AG04450 (cell line): Measurements from ENCODE around the gene SLC37A1. TPM values are rescaled to one million over a fixed set of nuclear protein-coding genes. Genes with fewer than 3 reads are reported as not detected.

Experiments used
- CTCF ChIA-PET: fragments of 300-600, 350-600 bp; formaldehyde crosslinking; extraction: SDS; loops from one replicate; lab custom pipeline; 2022; ENCODE audit warnings: antibody characterized with exemption, inconsistent platforms; lab: Charles Lee
- POLR2A ChIA-PET: fragments of 350-600 bp; formaldehyde crosslinking; extraction: SDS; loops from one replicate; lab custom pipeline; 2021; ENCODE audit warnings: antibody characterized with exemption, inconsistent platforms; lab: Yijun Ruan, JAX
- DNase-seq: peaks from one replicate; pipeline ENCODE4 v3.0.0-alpha.2; 2011; ENCODE audit warnings: low read depth, low spot score
- H3K27ac ChIP-seq: one replicate; pipeline ENCODE4 v1.5.1; 2012; ENCODE audit warnings: low read depth, low read length, control low read depth
- H3K27me3 ChIP-seq: one replicate; pipeline ENCODE4 v1.6.0; 2012; ENCODE audit warnings: low read length; ENCODE audit not compliant: control insufficient read depth, insufficient read depth
- H3K4me3 ChIP-seq: 2 replicates; pipeline ENCODE4 v1.5.1; 2011; ENCODE audit warnings: mild to moderate bottlenecking, low read depth, low read length, control low read depth
- H3K9me3 ChIP-seq: 2 replicates; pipeline ENCODE4 v1.5.1; 2012; ENCODE audit warnings: low read length; ENCODE audit not compliant: control insufficient read depth, insufficient read depth
- polyA plus RNA-seq: library from polyadenylated mRNA; depleted of rRNA; stranded (reverse); fragments of >200 nt; gene quantifications from 2 replicates; pipeline ENCODE4 v1.2.3, GENCODE V29; 2011
- TF ChIP-seq, protein P1 (sequence below): IDR thresholded peaks from 2 replicates; pipeline ENCODE4 v1.5.1; 2011; ENCODE audit warnings: low read depth, low read length, control low read depth, inconsistent platforms

SLC37A1 gene
- polyA plus RNA-seq, 1 experiment, result 0.05 TPM

DNA sequence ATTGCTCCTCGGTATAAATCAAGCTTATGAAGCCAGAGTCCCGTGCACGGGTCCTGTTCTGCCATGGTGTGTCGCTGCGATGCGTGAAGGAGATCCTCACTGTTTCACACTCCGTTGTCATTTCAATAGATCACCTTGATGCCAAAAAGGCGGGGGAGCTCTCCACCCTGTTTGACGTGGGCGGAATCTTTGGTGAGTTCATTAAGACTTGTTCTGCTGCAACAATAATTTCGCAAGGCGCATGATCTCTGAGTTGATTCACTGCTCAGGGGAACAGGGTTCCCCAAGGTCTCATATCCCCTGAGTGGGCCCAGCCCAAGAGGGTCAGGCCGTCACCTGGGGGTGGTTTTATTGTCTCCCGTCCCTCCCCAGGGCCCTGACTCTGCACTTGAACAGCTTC, 50.0 kb downstream of the SLC37A1 start:
- ChIA-PET CTCF (no interaction called here), POLR2A (interaction anchor here (0.6 kb wide), 1 partner anchor 1184 kb away, joined by 8 read pairs; no protein-coding TSS in a partner anchor)
- Histone ChIP-seq H3K9me3 (peaks cover 2% of the 10 kb centered on the region; the same call in 1 of the 2 replicates), H3K4me3 (no peak overlapping the region), H3K27me3 (no peaks in the 10 kb centered on the region), H3K27ac (no peak overlapping the region)
- TF ChIP-seq, protein P1, sequence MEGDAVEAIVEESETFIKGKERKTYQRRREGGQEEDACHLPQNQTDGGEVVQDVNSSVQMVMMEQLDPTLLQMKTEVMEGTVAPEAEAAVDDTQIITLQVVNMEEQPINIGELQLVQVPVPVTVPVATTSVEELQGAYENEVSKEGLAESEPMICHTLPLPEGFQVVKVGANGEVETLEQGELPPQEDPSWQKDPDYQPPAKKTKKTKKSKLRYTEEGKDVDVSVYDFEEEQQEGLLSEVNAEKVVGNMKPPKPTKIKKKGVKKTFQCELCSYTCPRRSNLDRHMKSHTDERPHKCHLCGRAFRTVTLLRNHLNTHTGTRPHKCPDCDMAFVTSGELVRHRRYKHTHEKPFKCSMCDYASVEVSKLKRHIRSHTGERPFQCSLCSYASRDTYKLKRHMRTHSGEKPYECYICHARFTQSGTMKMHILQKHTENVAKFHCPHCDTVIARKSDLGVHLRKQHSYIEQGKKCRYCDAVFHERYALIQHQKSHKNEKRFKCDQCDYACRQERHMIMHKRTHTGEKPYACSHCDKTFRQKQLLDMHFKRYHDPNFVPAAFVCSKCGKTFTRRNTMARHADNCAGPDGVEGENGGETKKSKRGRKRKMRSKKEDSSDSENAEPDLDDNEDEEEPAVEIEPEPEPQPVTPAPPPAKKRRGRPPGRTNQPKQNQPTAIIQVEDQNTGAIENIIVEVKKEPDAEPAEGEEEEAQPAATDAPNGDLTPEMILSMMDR, result no peak
- DNase-seq, result no peak

DNA sequence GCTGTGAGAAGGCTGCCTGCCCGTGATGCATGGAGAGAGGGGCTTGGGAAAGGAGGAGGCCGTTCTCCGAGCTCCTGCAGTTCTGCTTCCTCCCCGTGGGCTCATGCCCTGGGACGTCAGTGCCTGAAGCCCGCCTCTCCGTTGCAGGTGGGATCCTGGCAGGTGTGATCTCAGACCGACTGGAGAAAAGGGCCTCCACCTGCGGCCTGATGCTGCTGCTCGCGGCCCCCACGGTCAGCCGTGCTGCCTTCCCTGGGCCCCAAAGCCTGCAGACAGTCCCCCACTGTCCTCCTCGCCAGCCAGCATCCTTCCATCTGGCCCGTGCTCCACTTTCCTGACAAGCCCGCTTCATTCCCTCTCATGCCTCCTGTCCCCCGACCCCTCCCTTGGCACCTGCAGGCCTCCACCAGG, 50.9 kb downstream of the SLC37A1 start:
- TF ChIP-seq, protein P1, result no peak
- Histone ChIP-seq H3K27me3 (no peaks in the 10 kb centered on the region), H3K27ac (no peak overlapping the region), H3K4me3 (no peak overlapping the region), H3K9me3 (peaks cover 2% of the 10 kb centered on the region; the same call in 1 of the 2 replicates)
- POLR2A ChIA-PET, result no interaction called here
- CTCF ChIA-PET, result no interaction called here
- no peak for DNase-seq

DNA sequence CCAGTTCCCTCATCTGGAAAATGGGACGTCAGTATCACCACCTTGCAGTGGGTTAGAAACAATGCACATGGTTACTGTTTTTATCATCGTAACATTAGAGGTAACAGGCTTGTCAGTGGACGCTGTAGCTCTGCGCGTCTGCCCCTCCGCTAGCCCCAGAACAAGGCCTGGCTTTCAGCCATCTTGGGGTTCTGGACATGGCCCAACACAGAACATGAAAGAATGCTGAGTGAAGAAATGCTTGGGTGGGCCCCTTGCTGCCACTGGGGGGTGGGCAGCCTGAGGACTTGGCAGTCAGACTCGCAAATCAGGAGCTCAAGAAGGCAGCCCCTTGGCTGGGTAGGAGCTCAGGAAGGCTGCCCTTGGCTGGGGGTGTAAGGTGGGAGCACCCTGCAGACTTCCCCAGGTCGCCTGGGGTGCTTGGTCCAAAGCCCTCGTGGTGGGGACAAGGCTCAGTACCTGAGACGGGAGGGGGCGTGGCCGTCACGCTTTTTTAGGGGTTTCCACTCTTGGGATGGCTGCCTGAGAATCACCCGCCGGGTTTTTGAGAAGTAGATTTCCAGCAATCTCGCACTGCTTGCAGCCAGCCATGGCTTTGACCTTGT, 51.7 kb downstream of the SLC37A1 start:
- H3K27me3 ChIP-seq, result no peaks in the 10 kb centered on the region
- H3K9me3 ChIP-seq, result peaks cover 2% of the 10 kb centered on the region; the same call in 1 of the 2 replicates
- no peak for DNase-seq
- CTCF ChIA-PET, result no interaction called here
- POLR2A ChIA-PET, result interaction anchor here (1.0 kb wide), 1 partner anchor 16 kb away, joined by 3 read pairs; no protein-coding TSS in a partner anchor
- H3K27ac ChIP-seq, result no peak overlapping the region
- H3K4me3 ChIP-seq, result no peak overlapping the region
- TF ChIP-seq, protein P1, result no peak

DNA sequence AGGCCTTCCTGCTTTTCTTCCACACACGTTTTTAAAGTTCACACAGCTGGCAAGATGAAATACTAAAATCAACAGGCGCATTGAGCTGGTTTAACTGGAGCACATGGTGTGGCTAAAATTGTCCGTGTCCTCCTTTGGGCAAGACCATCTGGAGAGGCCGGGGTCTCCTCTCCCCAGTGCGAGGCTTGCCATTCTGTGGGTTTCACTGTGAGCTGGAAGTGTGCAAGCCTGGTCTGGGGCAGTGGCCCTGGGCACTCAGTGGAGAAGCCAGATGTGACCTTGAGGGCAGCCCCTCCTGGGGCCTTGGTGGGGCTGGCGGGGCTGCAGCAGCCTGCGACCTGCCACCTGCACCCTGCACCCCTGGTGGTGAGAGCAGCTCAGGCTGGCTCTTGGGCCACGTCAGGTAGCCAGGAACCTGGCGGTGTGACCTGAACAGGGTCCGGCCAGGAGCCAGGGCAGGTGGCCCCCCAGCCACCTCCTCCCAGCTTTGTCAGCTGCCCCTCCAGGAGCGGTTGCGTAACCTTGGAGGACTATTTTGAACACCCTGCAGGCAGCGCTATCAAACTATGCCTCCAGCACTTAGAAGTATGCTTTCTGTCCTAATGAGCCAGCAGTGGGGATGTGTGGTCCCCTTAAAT, 52.4 kb downstream of the SLC37A1 start:
- CTCF ChIA-PET, result no interaction called here
- POLR2A ChIA-PET, result interaction anchor here (1.0 kb wide), 1 partner anchor 17 kb away, joined by 3 read pairs; no protein-coding TSS in a partner anchor
- TF ChIP-seq, protein P1, result no peak
- Histone ChIP-seq H3K4me3 (no peak overlapping the region), H3K9me3 (peaks cover 2% of the 10 kb centered on the region; the same call in 1 of the 2 replicates), H3K27me3 (no peaks in the 10 kb centered on the region), H3K27ac (no peak overlapping the region)
- DNase-seq, result no peak
